ENCODE data around the gene HMCN2.

GRCh38 chr9:130356033-130356432 is 90.5 kb downstream of the HMCN2 start:
- TF ChIP-seq CTCF (IDR thresholded peaks at IDR 0.05; ENCODE audit: low read depth, low read length, missing input control): no peak
- TF ChIP-seq REST (IDR thresholded peaks at IDR 0.05): no peak
- no peak for TF ChIP-seq YY1 (IDR thresholded peaks at IDR 0.05)
- no peak for TF ChIP-seq MAX (IDR thresholded peaks at IDR 0.05)
- no peak for TF ChIP-seq HNF4A (conservative IDR thresholded peaks at IDR 0.05)
- no peak for TF ChIP-seq JUND (IDR thresholded peaks at IDR 0.05)
- no peak for TF ChIP-seq TAF1 (conservative IDR thresholded peaks at IDR 0.05)
- no peak for TF ChIP-seq RAD21 (IDR thresholded peaks at IDR 0.05)
- no peak for TF ChIP-seq ZBTB33 (IDR thresholded peaks at IDR 0.05)
- no peak for TF ChIP-seq NR2F2 (IDR thresholded peaks at IDR 0.05)

Measured in liver (tissue), 3 donors.